ENCODE data around the gene C1QTNF8.

DNA sequence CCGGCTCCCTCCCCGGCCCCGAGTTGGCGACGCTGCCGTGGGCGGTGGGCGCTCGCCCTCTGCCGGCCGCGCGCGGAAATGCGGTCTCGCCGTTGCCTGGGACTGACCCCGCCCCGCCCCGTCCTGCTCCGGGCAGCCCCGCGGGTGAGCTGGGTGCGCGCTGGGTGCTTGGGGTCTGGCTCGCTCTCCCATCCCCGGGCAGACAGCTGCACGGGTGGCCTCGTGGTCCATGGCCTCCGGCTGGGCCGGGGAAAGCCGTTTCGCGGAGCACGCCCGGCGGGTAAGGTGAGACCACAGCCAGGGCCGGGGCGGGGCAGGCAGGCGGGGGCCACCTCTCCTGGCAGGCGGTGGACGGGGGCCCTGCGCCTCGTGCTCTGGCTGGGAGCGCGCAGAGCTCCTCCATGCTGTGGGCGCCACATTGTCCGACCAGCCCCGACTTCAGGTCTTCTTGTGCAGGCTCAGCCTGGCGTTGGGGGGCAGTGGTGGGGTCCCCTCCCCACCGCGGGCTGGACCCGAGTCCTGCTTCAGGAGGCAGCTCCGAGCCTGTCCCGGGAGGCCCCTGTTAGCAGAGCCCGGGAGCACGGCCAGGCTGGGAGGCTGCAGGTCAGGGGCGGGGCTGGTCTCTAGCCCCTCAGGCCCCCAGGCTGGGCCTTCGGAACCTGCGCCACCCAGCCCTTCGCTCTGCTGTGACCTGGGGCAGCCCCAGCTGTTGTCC, 7.0 kb upstream of the C1QTNF8 start:
- TF ChIP-seq, protein P1, sequence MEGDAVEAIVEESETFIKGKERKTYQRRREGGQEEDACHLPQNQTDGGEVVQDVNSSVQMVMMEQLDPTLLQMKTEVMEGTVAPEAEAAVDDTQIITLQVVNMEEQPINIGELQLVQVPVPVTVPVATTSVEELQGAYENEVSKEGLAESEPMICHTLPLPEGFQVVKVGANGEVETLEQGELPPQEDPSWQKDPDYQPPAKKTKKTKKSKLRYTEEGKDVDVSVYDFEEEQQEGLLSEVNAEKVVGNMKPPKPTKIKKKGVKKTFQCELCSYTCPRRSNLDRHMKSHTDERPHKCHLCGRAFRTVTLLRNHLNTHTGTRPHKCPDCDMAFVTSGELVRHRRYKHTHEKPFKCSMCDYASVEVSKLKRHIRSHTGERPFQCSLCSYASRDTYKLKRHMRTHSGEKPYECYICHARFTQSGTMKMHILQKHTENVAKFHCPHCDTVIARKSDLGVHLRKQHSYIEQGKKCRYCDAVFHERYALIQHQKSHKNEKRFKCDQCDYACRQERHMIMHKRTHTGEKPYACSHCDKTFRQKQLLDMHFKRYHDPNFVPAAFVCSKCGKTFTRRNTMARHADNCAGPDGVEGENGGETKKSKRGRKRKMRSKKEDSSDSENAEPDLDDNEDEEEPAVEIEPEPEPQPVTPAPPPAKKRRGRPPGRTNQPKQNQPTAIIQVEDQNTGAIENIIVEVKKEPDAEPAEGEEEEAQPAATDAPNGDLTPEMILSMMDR (IDR thresholded peaks at IDR 0.05; ENCODE audit: low read length), result peak; percentile 42
- TF ChIP-seq EZH2 (IDR thresholded peaks at IDR 0.05; ENCODE audit: borderline replicate concordance, low read length), result no peak

Measured in OCI-LY1 (cell line).